CD4-positive, alpha-beta T cell treated with Interleukin-15 for 1 hour (primary cell): ENCODE measurements around the gene PNLIPRP3.
"Not testable (repeated sequence)": the region's sequence is repeated elsewhere in the genome, so short reads cannot be mapped to it uniquely, and the experiment has no call there.

Source experiments
- DNase-seq: peaks from one replicate; pipeline ENCODE4 v3.0.0-alpha.2; 2020

The PNLIPRP3 gene

DNA sequence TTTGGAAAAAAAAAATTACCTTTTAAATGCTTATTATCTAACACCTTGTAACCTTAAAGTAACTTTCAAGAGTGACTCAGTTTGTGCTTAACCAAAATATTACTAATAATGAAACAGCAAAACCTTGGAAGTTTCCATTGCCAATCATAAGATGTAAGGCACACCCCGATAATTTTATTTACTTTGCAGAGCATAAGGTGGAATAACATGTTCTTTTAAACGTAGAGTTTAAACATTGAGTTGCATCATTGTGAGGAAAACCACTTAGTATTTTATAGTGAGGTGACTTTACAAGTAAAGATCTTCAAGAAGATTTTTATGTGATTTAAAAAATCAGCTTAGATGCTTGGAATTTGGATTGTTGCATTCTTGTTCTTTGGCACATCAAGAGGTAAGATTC lies at the start of gene PNLIPRP3:
Gene PNLIPRP3 (plus strand): TSS at position 177 of the 400 bp plus-strand sequence. CDS start 166 bp downstream, at position 343.
- DNase-seq, result no peak

GRCh38 chr10:116382290-116382689 lies 45.4 kb upstream of the PNLIPRP3 start:
- no peak for DNase-seq

- DNase-seq, result no peak
Observed at GRCh38 chr10:116385311-116385710, 42.3 kb upstream of the PNLIPRP3 start.

DNA sequence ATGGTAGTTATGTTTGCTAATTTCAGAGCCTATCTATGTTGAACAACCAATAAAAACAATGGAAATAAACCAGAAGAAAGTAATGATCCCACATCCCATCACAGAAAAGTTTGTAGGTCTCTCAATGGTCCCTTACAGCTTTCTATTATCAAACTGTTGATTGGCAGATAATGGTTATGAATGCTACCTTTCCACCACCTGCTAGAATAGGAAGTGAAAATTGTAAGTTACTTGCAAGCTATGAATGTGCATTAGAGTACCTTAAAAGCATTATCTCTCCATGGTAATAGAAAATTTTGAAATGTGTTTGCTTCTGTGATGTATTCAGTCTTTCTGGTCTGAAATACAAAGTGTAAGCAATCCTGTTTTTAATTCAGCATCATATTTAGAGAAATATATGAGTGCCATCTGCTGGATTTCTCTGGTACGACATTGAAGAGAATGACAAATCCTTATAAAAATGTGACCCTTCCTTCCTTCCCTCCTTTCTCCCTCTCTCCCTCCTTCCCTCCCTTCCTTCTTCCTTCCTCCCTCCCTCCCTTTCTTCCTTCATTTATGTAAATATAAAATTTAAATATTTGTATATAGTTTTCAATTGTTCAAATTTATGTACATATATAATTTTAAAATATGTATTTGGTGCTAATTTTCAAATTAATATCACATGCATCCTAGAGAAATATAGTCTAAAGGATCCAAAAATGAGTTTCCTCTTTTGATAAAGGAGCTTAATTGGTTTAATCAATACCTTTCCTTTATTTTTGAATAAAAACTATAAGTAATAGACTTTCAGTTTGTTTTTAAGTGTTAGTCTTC lies 41.4 kb upstream of the PNLIPRP3 start:
- DNase-seq, result no peak

DNA sequence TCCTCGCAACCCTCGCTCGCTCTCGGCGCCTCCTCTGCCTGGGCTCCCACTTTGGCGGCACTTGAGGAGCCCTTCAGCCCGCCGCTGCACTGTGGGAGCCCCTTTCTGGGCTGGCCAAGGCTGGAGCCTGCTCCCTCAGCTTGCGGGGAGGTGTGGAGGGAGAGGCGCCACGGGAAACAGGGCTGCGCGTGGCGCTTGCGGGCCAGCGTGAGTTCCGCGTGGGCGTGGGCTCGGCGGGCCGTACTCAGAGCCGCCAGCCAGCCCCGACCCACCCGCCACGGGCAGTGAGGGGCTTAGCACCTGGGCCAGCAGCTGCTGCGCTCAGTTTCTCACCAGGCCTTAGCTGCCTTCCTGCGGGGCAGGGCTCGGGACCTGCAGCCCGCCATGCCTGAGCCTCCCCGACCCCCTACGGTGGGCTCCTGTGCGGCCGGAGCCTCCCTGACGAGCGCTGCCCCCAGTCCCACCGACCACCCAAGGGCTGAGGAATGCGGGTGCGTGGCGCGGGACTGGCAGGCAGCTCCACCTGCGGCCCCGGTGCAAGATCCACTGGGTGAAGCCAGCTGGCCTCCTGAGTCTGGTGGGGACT lies 34.3 kb upstream of the PNLIPRP3 start:
- not testable (repeated sequence) for DNase-seq

DNA sequence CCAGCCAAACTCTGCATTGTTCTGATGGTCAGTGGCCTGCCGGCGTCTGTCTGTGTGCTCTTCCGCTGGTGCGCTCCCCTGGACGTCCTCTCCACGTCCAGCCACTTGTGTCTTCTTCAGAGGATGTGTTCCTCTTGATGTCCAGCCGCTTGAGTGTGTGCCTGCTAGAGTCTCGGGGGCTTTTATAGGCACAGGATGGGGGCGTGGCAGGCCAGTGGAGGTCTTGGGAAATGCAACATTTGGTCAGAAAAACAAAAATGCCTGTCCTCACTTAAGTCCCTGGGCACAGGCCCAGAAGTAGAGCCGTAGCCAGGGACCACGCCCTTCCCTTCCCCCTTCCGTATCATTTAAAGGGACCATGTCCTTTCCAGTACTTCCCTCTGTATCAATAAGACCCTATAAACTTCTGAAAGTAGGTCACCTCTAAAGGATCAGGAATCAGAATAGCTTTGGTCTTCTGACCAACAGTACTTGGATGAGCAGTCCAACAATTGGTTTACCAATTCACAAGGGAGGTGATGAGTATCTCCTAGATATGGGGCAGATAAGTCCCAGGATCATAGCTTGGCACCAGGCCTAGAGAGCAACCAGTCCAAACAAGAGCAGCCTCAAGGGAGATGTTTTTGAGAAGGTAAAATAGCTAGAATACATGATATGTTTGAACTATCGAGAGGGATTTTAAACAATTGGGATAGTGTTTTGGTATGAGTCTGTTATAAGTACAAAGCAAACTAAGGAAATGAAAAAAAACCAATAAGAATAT lies 32.2 kb upstream of the PNLIPRP3 start:
- DNase-seq, result no peak

DNA sequence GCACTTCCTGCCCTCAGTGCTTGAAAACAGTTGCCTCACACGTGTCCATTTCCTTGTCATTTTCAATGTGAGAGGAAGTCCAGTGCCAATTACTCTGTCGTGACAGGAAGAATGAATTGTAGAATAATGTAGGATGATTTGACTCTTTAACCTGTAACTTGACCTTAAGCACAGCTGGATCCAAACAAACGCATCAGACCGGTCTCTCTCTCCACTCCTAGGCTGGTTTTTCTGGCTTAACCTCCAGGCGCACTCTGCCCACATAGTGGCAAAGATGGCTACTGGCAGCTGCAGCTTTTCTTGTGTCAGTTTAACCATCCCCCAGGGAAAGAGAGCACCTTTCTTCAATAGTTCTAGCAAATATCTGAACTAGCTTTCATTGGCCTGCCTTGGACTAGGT lies 29.4 kb upstream of the PNLIPRP3 start:
- no peak for DNase-seq

GRCh38 chr10:116402858-116403257 lies 24.8 kb upstream of the PNLIPRP3 start:
- no peak for DNase-seq

GRCh38 chr10:116403740-116404250 lies 23.9 kb upstream of the PNLIPRP3 start:
- no peak for DNase-seq

GRCh38 chr10:116408719-116409118 lies 18.9 kb upstream of the PNLIPRP3 start:
- no peak for DNase-seq

DNA sequence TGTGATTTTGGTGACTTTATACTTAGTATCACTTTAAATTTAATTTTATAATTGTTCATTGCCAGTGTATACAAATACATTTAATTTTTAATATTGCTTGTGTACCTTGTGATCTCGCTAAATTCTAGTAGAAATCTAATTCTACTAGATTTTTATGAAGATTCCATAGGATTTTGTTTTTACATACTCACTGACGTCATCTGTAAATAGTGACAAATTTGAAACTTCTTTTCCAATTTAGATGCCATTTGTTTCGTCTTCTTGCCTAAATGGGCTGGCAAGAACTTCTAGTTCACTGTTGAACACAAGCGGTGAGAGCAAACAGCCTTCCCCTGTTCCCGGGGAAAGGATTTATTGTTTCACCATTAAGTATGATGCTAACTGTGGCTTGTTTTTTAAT lies 17.3 kb upstream of the PNLIPRP3 start:
- no peak for DNase-seq

DNA sequence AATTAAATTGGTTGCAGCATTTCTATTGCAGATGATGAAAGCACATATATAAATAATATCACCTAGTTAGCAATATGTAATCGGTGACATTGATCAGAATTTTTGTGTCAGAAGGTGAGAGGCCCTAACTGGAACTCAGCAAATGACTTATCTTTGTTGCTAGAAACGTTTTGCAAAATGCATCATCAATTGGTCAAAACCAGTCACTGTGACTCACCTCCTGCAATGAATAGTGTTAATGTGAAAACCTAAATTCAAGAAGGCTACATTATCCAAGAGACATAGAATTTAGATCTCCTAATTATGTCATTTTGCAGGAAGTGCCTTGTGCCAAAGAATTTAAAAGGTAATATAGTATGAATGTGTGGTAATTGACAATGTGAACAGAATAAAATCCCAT lies 9.8 kb upstream of the PNLIPRP3 start:
- DNase-seq, result no peak

GRCh38 chr10:116418389-116418788 lies 9.3 kb upstream of the PNLIPRP3 start:
- DNase-seq, result no peak

DNA sequence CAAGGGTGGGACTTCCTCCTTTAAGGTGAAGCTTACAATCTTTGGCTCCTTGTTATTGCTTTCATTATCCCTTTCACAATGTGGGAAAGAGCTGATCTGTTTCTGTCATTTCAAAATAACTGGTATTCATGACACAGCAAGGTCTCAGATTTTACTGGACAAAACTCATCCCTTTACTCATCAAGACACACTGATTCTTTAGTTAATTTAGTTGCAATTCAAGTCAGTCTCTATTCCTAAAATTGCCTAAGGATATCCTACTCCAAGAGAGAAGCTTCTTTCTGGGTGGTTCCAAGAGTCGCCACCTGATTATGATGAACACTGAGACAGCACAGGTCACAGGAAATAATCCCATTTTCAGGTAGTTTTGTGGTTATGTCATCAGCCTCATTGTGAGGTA lies 5.8 kb upstream of the PNLIPRP3 start:
- no peak for DNase-seq

GRCh38 chr10:116429288-116429977 lies 1.8 kb downstream of the PNLIPRP3 start:
- DNase-seq, result no peak

DNA sequence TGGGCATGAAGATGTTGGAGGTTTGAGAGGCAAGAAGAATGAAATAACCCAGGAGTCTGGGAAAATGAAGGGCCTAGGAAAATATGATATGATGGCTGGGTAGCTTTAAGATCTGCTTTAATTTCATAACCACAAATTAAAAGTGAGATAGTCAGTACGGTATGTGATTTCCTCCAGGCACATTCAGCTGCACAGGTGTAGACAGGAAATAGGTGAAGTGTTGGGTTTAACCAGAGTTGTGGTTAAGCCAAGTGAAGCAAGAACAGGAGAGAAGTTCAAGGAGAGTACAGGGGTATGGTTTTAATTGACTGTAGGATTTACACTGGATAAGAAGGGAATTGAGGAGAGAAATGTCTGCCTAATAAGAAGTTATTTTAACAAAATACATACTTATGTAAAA lies 2.6 kb downstream of the PNLIPRP3 start:
- no peak for DNase-seq

DNA sequence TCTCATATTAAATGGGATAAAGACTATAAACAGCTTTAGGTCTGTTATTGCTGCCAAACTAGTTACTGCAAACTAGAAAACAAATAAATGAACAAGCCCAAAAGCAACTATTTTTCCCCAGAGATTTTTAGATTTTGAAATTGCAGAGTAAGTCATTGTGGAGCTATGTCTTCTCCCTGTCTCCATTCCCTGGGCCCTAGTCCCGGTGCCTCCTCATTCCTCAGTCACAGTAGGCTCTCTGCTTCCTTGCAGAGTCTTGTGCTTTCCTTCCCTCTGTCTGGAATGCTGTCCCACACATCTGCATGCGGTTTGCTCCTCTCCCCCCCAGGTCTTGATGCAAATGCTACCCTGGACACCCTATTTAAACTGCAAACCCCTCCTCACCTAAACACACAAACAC lies 4.0 kb downstream of the PNLIPRP3 start:
- DNase-seq, result no peak

DNA sequence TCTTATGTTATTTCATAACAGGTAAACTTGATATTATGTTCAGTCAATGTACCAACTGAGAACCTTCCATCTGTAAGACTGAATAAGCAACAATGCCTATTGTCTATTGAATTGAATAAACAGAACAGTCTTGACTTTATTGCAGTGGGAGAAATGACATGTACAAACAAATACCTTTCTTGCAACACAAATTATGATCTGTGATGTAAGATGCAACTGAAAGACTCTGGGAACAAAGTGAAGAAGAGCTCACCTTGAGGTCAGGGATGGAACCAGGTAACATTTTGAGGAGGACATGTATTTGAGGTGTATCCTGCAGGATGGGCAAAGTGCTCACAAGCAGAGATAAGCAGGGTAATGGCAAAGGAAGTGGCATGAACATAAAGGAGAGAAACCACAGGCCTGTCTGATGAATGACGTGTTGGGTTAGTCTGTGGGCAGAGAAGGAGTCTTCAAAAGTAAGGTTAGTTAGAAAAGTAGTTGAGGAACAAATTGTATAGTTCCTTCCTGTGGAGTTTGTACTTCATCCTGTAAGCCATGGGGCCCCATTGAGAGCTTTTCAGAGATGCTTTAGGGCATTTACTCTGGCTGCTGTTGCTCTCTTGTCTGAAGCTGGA lies 9.5 kb downstream of the PNLIPRP3 start:
- DNase-seq, result no peak

GRCh38 chr10:116440330-116441030 lies 12.8 kb downstream of the PNLIPRP3 start:
- DNase-seq, result no peak

- no peak for DNase-seq
Observed at GRCh38 chr10:116444527-116445142, 17.0 kb downstream of the PNLIPRP3 start.

GRCh38 chr10:116450861-116451260 lies 23.2 kb downstream of the PNLIPRP3 start:
- DNase-seq, result no peak
